ENCODE measurements around the gene MAD2L1. TPM values are rescaled to one million over a fixed set of nuclear protein-coding genes. Genes with fewer than 3 reads are reported as not detected.

The MAD2L1 gene
- total and polyA plus RNA-seq, 2 donors (not counting 3 experiments of a cell fraction or from before 2014, with no cell fraction given), result 15.6 to 41.4 TPM

GRCh38 chr4:120052856-120053255 lies 13.8 kb downstream of the MAD2L1 start:
- CTCF ChIA-PET, result interaction anchor here (1.3 to 9.2 kb wide), 4 partner anchors 425 to 1072 kb away, joined by 3 to 149 read pairs (median 25); partner anchors contain the start of gene PDE5A
- TF ChIP-seq GATA2 (IDR thresholded peaks at IDR 0.05; ENCODE audit: insufficient read depth, insufficient read length, low read depth, low read length) (no peak), FOS (IDR thresholded peaks at IDR 0.05; ENCODE audit: borderline replicate concordance, insufficient read depth, low read length) (peak; percentile 58)
- Histone ChIP-seq H3K27me3 (ENCODE audit: control insufficient read depth in 2 of 2, insufficient read depth in 2 of 2, low read length in 2 of 2) (no peaks in the 10 kb centered on the region), H3K36me3 (ENCODE audit: control insufficient read depth in 2 of 2, extremely low read depth in 1 of 2, insufficient read depth in 2 of 2, low read length in 2 of 2) (peaks cover 0 to 3% of the 10 kb centered on the region in 2 experiments), H3K4me3 (replicated peaks in 1 of 3; ENCODE audit: insufficient read depth in 1 of 3, low read depth in 1 of 3, low read length in 3 of 3) (no peak overlapping the region), H3K27ac (ENCODE audit: insufficient read depth, low read depth, low read length) (no peak overlapping the region), H3K4me1 (ENCODE audit: control insufficient read depth, extremely low read depth, insufficient read depth, low read length) (peaks cover 3% of the 10 kb centered on the region), H3K9me1 (replicated peaks; ENCODE audit: control insufficient read depth, extremely low read depth, insufficient read depth, low read length) (no peaks in the 10 kb centered on the region), H3K9ac (replicated peaks; ENCODE audit: extremely low read depth, insufficient read depth, low read length) (no peak overlapping the region), H2AFZ (ENCODE audit: low read depth, low read length) (no peak overlapping the region), H3K79me2 (ENCODE audit: control insufficient read depth, insufficient read depth, low read length) (no peaks in the 10 kb centered on the region), H3K9me3 (replicated peaks; ENCODE audit: control insufficient read depth, insufficient read depth, low read length) (no peaks in the 10 kb centered on the region), H3K4me2 (ENCODE audit: insufficient read depth, low read length) (no peak overlapping the region), H4K20me1 (replicated peaks; ENCODE audit: control insufficient read depth, extremely low read depth, insufficient read depth, low read length) (no peaks in the 10 kb centered on the region)
- peak; percentile 12 for FAIRE-seq
- intact Hi-C loops (cut with micrococcal nuclease), result loop anchor here (10.0 kb wide), 1 partner anchor 598 kb away; no protein-coding TSS in a partner anchor
- POLR2A ChIA-PET, result no interaction called here
- dilution Hi-C loops (cut with MboI; ENCODE audit: extremely low pct_ligation_motif_present, low sequenced_read_pairs), result no loop called here
- peak; percentile 69 for DNase-seq (ENCODE audit: low read depth, low spot score)
- BruUV-seq (replicated peaks), result no TSS peak

GRCh38 chr4:120051253-120051652 lies 15.4 kb downstream of the MAD2L1 start:
- Histone ChIP-seq H3K36me3 (ENCODE audit: control insufficient read depth in 2 of 2, extremely low read depth in 1 of 2, insufficient read depth in 2 of 2, low read length in 2 of 2) (peaks cover 0 to 3% of the 10 kb centered on the region in 2 experiments), H3K4me3 (replicated peaks in 1 of 3; ENCODE audit: insufficient read depth in 1 of 3, low read depth in 1 of 3, low read length in 3 of 3) (no peak overlapping the region), H3K79me2 (ENCODE audit: control insufficient read depth, insufficient read depth, low read length) (no peaks in the 10 kb centered on the region), H3K27me3 (ENCODE audit: control insufficient read depth in 2 of 2, insufficient read depth in 2 of 2, low read length in 2 of 2) (no peaks in the 10 kb centered on the region), H3K4me2 (ENCODE audit: insufficient read depth, low read length) (no peak overlapping the region), H3K9me3 (replicated peaks; ENCODE audit: control insufficient read depth, insufficient read depth, low read length) (no peaks in the 10 kb centered on the region), H3K27ac (ENCODE audit: insufficient read depth, low read depth, low read length) (no peak overlapping the region), H3K9me1 (replicated peaks; ENCODE audit: control insufficient read depth, extremely low read depth, insufficient read depth, low read length) (no peaks in the 10 kb centered on the region), H3K4me1 (ENCODE audit: control insufficient read depth, extremely low read depth, insufficient read depth, low read length) (peaks cover 3% of the 10 kb centered on the region), H3K9ac (replicated peaks; ENCODE audit: extremely low read depth, insufficient read depth, low read length) (no peak overlapping the region), H2AFZ (ENCODE audit: low read depth, low read length) (no peak overlapping the region), H4K20me1 (replicated peaks; ENCODE audit: control insufficient read depth, extremely low read depth, insufficient read depth, low read length) (no peaks in the 10 kb centered on the region)
- intact Hi-C loops (cut with micrococcal nuclease) (loop anchor here (2.0 to 10.0 kb wide), 2 partner anchors 596 to 838 kb away; partner anchors contain the start of gene USP53), dilution Hi-C loops (cut with MboI; ENCODE audit: extremely low pct_ligation_motif_present, low sequenced_read_pairs) (no loop called here)
- DNase-seq (ENCODE audit: low read depth, low spot score) (no peak), FAIRE-seq (no peak)
- ChIA-PET POLR2A (no interaction called here), CTCF (interaction anchor here (0.8 to 9.2 kb wide), 6 partner anchors 11 to 1070 kb away, joined by 3 to 149 read pairs (median 4); partner anchors contain the start of gene PDE5A)
- no TSS peak for BruUV-seq (replicated peaks)
- TF ChIP-seq GATA2 (IDR thresholded peaks at IDR 0.05; ENCODE audit: insufficient read depth, insufficient read length, low read depth, low read length) (no peak), JUN (IDR thresholded peaks at IDR 0.05; ENCODE audit: borderline replicate concordance, insufficient read depth, insufficient read length, low read depth) (no peak), CTCF (IDR thresholded peaks at IDR 0.05; ENCODE audit: extremely low read depth in 1 of 2, insufficient read depth in 1 of 2, low read depth in 1 of 2, low read length in 2 of 2) (no peak), MYC (IDR thresholded peaks at IDR 0.05; ENCODE audit: low read depth, low read length) (no peak), EZH2 (IDR thresholded peaks at IDR 0.05; ENCODE audit: borderline replicate concordance, low read depth, low read length, severe bottlenecking) (no peak), MAX (IDR thresholded peaks at IDR 0.05; ENCODE audit: insufficient read depth, insufficient read length) (no peak), FOS (IDR thresholded peaks at IDR 0.05; ENCODE audit: borderline replicate concordance, insufficient read depth, low read length) (no peak), POLR2A (IDR thresholded peaks at IDR 0.05; ENCODE audit: low read depth, low read length) (no peak), POLR2AphosphoS5 (IDR thresholded peaks at IDR 0.05; ENCODE audit: insufficient read depth, low read depth, low read length) (no peak)
